Choroid plexus epithelial cell (primary cell): ENCODE measurements around the gene RRM2.
"Not testable (repeated sequence)": the region's sequence is repeated elsewhere in the genome, so short reads cannot be mapped to it uniquely, and the experiment has no call there.

Experiments
- DNase-seq: peaks from one replicate; pipeline ENCODE4 v3.0.0-alpha.2; 2010; ENCODE audit warnings: low read depth
- H3K4me3 ChIP-seq: 2 replicates; pipeline ENCODE4 v1.5.1; 2011; ENCODE audit warnings: low read depth, mild to moderate bottlenecking, control low read depth, low read length, moderate library complexity
- CTCF ChIP-seq: conservative IDR thresholded peaks from 2 replicates; pipeline ENCODE4 v1.5.1; 2011; ENCODE audit warnings: low read depth, mild to moderate bottlenecking, control low read depth, inconsistent platforms, low read length, moderate library complexity

RRM2 gene

GRCh38 chr2:10101491-10101890 is 21.0 kb upstream of the RRM2 start:
- DNase-seq: no peak
- TF ChIP-seq CTCF: no peak
- no peak overlapping the region for H3K4me3 ChIP-seq

GRCh38 chr2:10103179-10103578 is 19.4 kb upstream of the RRM2 start:
- no peak for TF ChIP-seq CTCF
- no peak overlapping the region for H3K4me3 ChIP-seq
- no peak for DNase-seq

DNA sequence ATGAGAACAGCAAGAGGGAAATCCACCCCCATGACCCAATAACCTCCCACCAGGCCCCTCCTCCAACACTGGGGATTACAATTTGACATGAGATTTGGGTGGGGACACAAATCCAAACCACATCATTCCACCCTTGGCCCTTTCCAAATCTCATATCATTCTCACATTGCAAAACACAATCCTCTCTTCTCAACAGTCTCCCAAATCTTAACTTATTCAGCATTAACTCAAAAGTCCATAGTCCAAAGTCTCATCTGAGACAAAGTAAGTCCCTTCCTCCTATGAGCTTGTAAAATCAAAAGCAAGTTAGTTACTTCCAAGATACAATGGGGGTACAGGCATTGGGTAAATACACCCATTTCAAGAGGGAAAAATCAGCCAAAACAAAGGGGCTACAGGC is 17.6 kb upstream of the RRM2 start:
- DNase-seq, H3K4me3 ChIP-seq: not testable (repeated sequence)

DNA sequence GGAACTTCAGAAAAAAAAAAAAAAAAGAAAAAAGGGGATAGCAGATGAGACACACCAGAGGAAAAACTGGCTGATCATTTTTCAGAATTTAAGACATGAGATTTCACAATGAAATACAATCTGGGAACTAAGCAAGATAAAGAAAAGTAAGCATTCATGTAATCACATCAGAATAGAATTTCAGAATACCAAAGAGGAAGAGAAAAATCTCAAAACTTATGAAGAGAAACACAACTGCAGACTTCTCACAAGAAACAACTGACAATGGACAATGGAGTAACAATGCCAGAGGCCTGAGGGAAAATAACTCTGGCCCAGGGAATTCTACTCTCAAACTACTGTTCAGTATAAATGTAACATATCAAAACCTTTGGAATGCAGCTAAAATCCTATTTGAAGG is 13.2 kb upstream of the RRM2 start:
- H3K4me3 ChIP-seq: no peak overlapping the region

DNA sequence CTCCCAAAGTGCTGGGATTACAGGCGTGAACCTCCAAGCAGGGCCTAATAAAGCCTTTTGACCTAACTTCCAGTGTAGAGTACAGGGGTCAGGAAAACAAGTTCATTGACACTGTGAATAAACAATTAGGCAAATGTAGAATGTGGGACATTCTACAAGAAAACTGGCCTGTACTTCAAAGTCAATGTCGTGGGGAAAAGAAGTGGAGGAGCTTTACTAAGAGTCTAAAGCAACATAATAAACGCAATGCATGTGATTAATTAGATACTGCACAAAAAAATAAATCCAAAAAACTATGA is 3.6 kb upstream of the RRM2 start:
- no peak for DNase-seq
- no peak for TF ChIP-seq CTCF
- H3K4me3 ChIP-seq: no peak overlapping the region

More for the DNA sequence above, 13.2 kb upstream of the RRM2 start:
- DNase-seq: no peak
- TF ChIP-seq CTCF: no peak

- peak overlapping the region; percentile 78 for H3K4me3 ChIP-seq
- TF ChIP-seq CTCF: no peak
- no peak for DNase-seq
These were observed 2.9 kb upstream of the RRM2 start for GRCh38 chr2:10119601-10120157.

- no peak for TF ChIP-seq CTCF
- H3K4me3 ChIP-seq: peak overlapping the region; percentile 78
- DNase-seq: peak; percentile 89
These were observed 2.2 kb upstream of the RRM2 start for GRCh38 chr2:10120158-10120876.
